GM12878 (cell line): ENCODE measurements around the gene C6orf52. TPM values are rescaled to one million over a fixed set of nuclear protein-coding genes. Genes with fewer than 3 reads are reported as not detected.
"Not testable (repeated sequence)": the region's sequence is repeated elsewhere in the genome, so short reads cannot be mapped to it uniquely, and the experiment has no call there.

Source experiments
- ATAC-seq: fragments of 200-7000 bp; cut with Tn5 transposase; 3 replicates; pipeline ENCODE4 v1.9.1; 2020; ENCODE audit warnings: mild to moderate bottlenecking, moderate library complexity
- BruUV-seq: library from RNA; stranded (reverse); fragments of 400-500 nt; replicated peaks from 2 replicates; lab custom pipeline; 2021; lab: Mats Ljungman, UMichigan
- CTCF ChIA-PET: fragments of 300-600 bp; sonication (Branson Sonifier 250); formaldehyde crosslinking; extraction: SDS; loops from one replicate; lab custom pipeline; 2021; ENCODE audit warnings: inconsistent platforms; lab: Yijun Ruan, JAX
- POLR2A ChIA-PET: fragments of 350-600 bp; formaldehyde crosslinking; extraction: SDS; loops from one replicate; lab custom pipeline; 2021; ENCODE audit warnings: inconsistent platforms; lab: Charles Lee
- RAD21 ChIA-PET: fragments of 300-600 bp; sonication (Branson Sonifier 250); formaldehyde crosslinking; loops from one replicate; lab custom pipeline; 2023; ENCODE audit warnings: antibody characterized with exemption; ENCODE audit not compliant: unreplicated experiment; lab: Charles Lee
- SMC1A ChIA-PET: fragments of 300-600 bp; sonication (Branson Sonifier 250); formaldehyde crosslinking; loops from one replicate; lab custom pipeline; 2023; ENCODE audit not compliant: unreplicated experiment, uncharacterized antibody; lab: Charles Lee
- DNase-seq: peaks from one replicate; pipeline ENCODE4 v3.0.0-alpha.2; 2011; ENCODE audit warnings: low read depth, low spot score
- FAIRE-seq: peaks from 3 replicates; lab custom pipeline; 2011; peaks lifted over from hg19 to GRCh38; lab: Jason Lieb, UNC
- H2AFZ ChIP-seq: 2 replicates; pipeline ENCODE4 v1.6.0; 2011; ENCODE audit warnings: low read depth, low read length, control low read depth; ENCODE audit not compliant: control insufficient read depth
- H3K27ac ChIP-seq: 2 replicates; pipeline ENCODE4 v1.5.1; 2011; ENCODE audit warnings: control low read depth; ENCODE audit not compliant: control insufficient read depth, insufficient read depth
- H3K27me3 ChIP-seq, 2 experiments: replicated peaks in 1 of 2; 2 replicates each; pipeline versions ENCODE4 v1.6.0 to v1.6.1; 2011; ENCODE audit warnings: low read length in 1 of 2; ENCODE audit not compliant: control insufficient read depth in 2 of 2, insufficient read depth in 2 of 2
- H3K36me3 ChIP-seq, 2 experiments: 2 replicates each; pipeline ENCODE4 v1.5.1; 2011; ENCODE audit warnings: low read length in 1 of 2; ENCODE audit not compliant: control insufficient read depth in 2 of 2, insufficient read depth in 2 of 2
- H3K4me1 ChIP-seq: 2 replicates; pipeline ENCODE4 v1.6.1; 2011; ENCODE audit warnings: mild to moderate bottlenecking, low read length, moderate library complexity, mixed read lengths; ENCODE audit not compliant: control insufficient read depth, insufficient read depth
- H3K4me2 ChIP-seq: 2 replicates; pipeline ENCODE4 v1.6.0; 2011; ENCODE audit warnings: control low read depth; ENCODE audit not compliant: control insufficient read depth, insufficient read depth
- H3K4me3 ChIP-seq: fragments of 200-600 bp; sonication (generic); 2 replicates; pipeline ENCODE4 v1.5.1; 2016
- H3K79me2 ChIP-seq: 2 replicates; pipeline ENCODE4 v1.6.0; 2011; ENCODE audit warnings: low read length; ENCODE audit not compliant: control insufficient read depth, insufficient read depth
- H3K9ac ChIP-seq: 2 replicates; pipeline ENCODE4 v1.8.0; 2011; ENCODE audit warnings: low read length, control low read depth, mixed read lengths; ENCODE audit not compliant: control insufficient read depth, insufficient read depth
- H3K9me3 ChIP-seq: replicated peaks from 3 replicates; pipeline ENCODE4 v1.5.1; 2011; ENCODE audit warnings: mild to moderate bottlenecking, low read length; ENCODE audit not compliant: control insufficient read depth, insufficient read depth
- H4K20me1 ChIP-seq: 2 replicates; pipeline ENCODE4 v1.6.0; 2011; ENCODE audit not compliant: control insufficient read depth, insufficient read depth
- CREB1 ChIP-seq: IDR thresholded peaks from 2 replicates; pipeline ENCODE4 v1.6.1; 2012; ENCODE audit warnings: low read depth, mild to moderate bottlenecking, inconsistent platforms
- WGBS: methylation state at CpG from one replicate; pipeline ENCODE4 v1.1.6; 2016; ENCODE audit warnings: low lambda C conversion rate; ENCODE audit not compliant: insufficient replicate concordance, insufficient coverage; ENCODE audit errors: missing lambda C conversion rate; 5-methylcytosine and 5-hydroxymethylcytosine counted together
- in situ Hi-C: fragments of 300-500 bp; cut with MboI; formaldehyde crosslinking; loops from 9 replicates; pipeline ENCODE4 v1.14.3; 2018; ENCODE audit warnings: mixed read lengths
- intact Hi-C: fragments of 100-400 bp; cut with micrococcal nuclease; formaldehyde crosslinking; loops from one replicate; pipeline ENCODE4 v1.14.2; 2022; ENCODE audit not compliant: unreplicated experiment
- polyA plus RNA-seq, 11 experiments: library from polyadenylated mRNA; depleted of rRNA in 4 of 11; unstranded in 6 of 11; stranded (reverse) in 5 of 11; fragments of >200 nt; fragmentation: Nextera tagmentation in 4 of 11; fragmentation: Illumina TruSeq in 1 of 11; extraction: Ambion mirVana in 4 of 11; extraction: Trizol in 1 of 11; gene quantifications; 1 replicate in 1 of 11; 2 replicates in 10 of 11; pipeline versions ENCODE4 v1.2.1 to v1.2.3, GENCODE V29; 2011 to 2016; ENCODE audit warnings: inconsistent platforms in 2 of 11, missing spikeins in 2 of 11, low read depth in 1 of 11
- total RNA-seq, 4 experiments: library from RNA; depleted of rRNA in 3 of 4; stranded (reverse); fragments of >200 nt in 3 of 4; fragmentation: Illumina TruSeq in 1 of 4; extraction: Trizol in 1 of 4; gene quantifications; 2 replicates each; pipeline versions ENCODE4 v1.2.1 to v1.2.3, GENCODE V29; 2013 to 2021

C6orf52 gene
- total and polyA plus RNA-seq, 10 of the 15 experiments (the other 5 are each of a cell fraction or from before 2014, with no cell fraction given), result 2.7 to 15.1 (median 4.9) TPM

GRCh38 chr6:10668126-10668917, 26.1 kb downstream of the C6orf52 start:
- Histone ChIP-seq H3K4me2 (no peak overlapping the region), H3K4me1 (no peaks in the 10 kb centered on the region), H3K9me3 (no peaks in the 10 kb centered on the region), H3K79me2 (no peaks in the 10 kb centered on the region), H3K27ac (no peak overlapping the region), H4K20me1 (no peaks in the 10 kb centered on the region), H3K27me3 (no peaks in the 10 kb centered on the region), H3K36me3 (no peaks in the 10 kb centered on the region), H2AFZ (no peak overlapping the region), H3K4me3 (no peak overlapping the region), H3K9ac (no peak overlapping the region)
- ChIA-PET SMC1A (interaction anchor here (1.6 kb wide), 1 partner anchor 14 kb away, joined by 9 read pairs; no protein-coding TSS in a partner anchor), RAD21 (interaction anchor here (0.9 kb wide), 1 partner anchor 91 kb away, joined by 3 read pairs; no protein-coding TSS in a partner anchor), CTCF (interaction anchor here (0.7 to 1.8 kb wide), 3 partner anchors 11 to 304 kb away, joined by 3 to 4 read pairs (median 3); no protein-coding TSS in a partner anchor), POLR2A (no interaction called here)
- FAIRE-seq, result no peak
- 28% methylated on average over 6 of the region's 6 CpGs for WGBS
- intact Hi-C loops, result no loop called here
- no TSS peak for BruUV-seq
- no peak for DNase-seq
- in situ Hi-C loops, result no loop called here
- TF ChIP-seq CREB1, result no peak
- ATAC-seq, result no peak

GRCh38 chr6:10665595-10665994, 28.8 kb downstream of the C6orf52 start:
- FAIRE-seq, CTCF ChIA-PET, H2AFZ ChIP-seq, H3K9ac ChIP-seq, POLR2A ChIA-PET, H4K20me1 ChIP-seq, H3K9me3 ChIP-seq, H3K27ac ChIP-seq, BruUV-seq, H3K4me2 ChIP-seq, ATAC-seq, H3K27me3 ChIP-seq, H3K79me2 ChIP-seq, DNase-seq, H3K36me3 ChIP-seq, H3K4me1 ChIP-seq, in situ Hi-C loops, H3K4me3 ChIP-seq, intact Hi-C loops, RAD21 ChIA-PET: not testable (repeated sequence)
- WGBS, result 0% methylated on average over 1 of the region's 1 CpG
- SMC1A ChIA-PET, result interaction anchor here (1.3 kb wide), 1 partner anchor 8 kb away, joined by 4 read pairs; no protein-coding TSS in a partner anchor
